ENCODE measurements around the gene DENR. TPM values are rescaled to one million over a fixed set of nuclear protein-coding genes. Genes with fewer than 3 reads are reported as not detected.
"Not testable (repeated sequence)": the region's sequence is repeated elsewhere in the genome, so short reads cannot be mapped to it uniquely, and the experiment has no call there.

The DENR gene
- total RNA-seq = 51.3 and 62.4 TPM in 2 replicates

- Histone ChIP-seq H3K4me3 (ENCODE audit: low read depth, low read length) (peak within 1 kb of the TSS; percentile 82), H3K36me3 (ENCODE audit: control insufficient read depth, insufficient read depth, low read length) (no peaks in the 10 kb centered on the region), H3K27me3 (ENCODE audit: control insufficient read depth, insufficient read depth, low read length) (no peaks in the 10 kb centered on the region)
- TF ChIP-seq CTCF (IDR thresholded peaks at IDR 0.05; ENCODE audit: insufficient read depth, low read length, poor library complexity, severe bottlenecking) = peak; percentile 82
- DNase-seq (ENCODE audit: low read depth) = peak; percentile 96
Measured at GRCh38 chr12:122752464-122753318, at the start of gene DENR. DENR (plus strand) TSS chr12:122752824; CDS start chr12:122753702, 878 bp downstream.

GRCh38 chr12:122702890-122703611 is 49.6 kb upstream of the DENR start, which contains the start of gene HCAR2:
HCAR2 (minus strand) TSS chr12:122703357; CDS start chr12:122703283, 74 bp downstream.
- not testable (repeated sequence) for H3K4me3 ChIP-seq (ENCODE audit: low read depth, low read length); DNase-seq (ENCODE audit: low read depth); H3K27me3 ChIP-seq (ENCODE audit: control insufficient read depth, insufficient read depth, low read length); H3K36me3 ChIP-seq (ENCODE audit: control insufficient read depth, insufficient read depth, low read length)

- H3K36me3 ChIP-seq (ENCODE audit: control insufficient read depth, insufficient read depth, low read length); H3K4me3 ChIP-seq (ENCODE audit: low read depth, low read length); DNase-seq (ENCODE audit: low read depth); H3K27me3 ChIP-seq (ENCODE audit: control insufficient read depth, insufficient read depth, low read length): not testable (repeated sequence)
Measured at GRCh38 chr12:122703841-122704240, 48.8 kb upstream of the DENR start.

- not testable (repeated sequence) for H3K4me3 ChIP-seq (ENCODE audit: low read depth, low read length); H3K36me3 ChIP-seq (ENCODE audit: control insufficient read depth, insufficient read depth, low read length); DNase-seq (ENCODE audit: low read depth); H3K27me3 ChIP-seq (ENCODE audit: control insufficient read depth, insufficient read depth, low read length)
Measured at GRCh38 chr12:122709287-122709686, 43.3 kb upstream of the DENR start.

GRCh38 chr12:122710341-122710740 is 42.3 kb upstream of the DENR start:
- not testable (repeated sequence) for H3K4me3 ChIP-seq (ENCODE audit: low read depth, low read length); H3K27me3 ChIP-seq (ENCODE audit: control insufficient read depth, insufficient read depth, low read length); H3K36me3 ChIP-seq (ENCODE audit: control insufficient read depth, insufficient read depth, low read length); DNase-seq (ENCODE audit: low read depth)

GRCh38 chr12:122711266-122711665 is 41.4 kb upstream of the DENR start:
- not testable (repeated sequence) for DNase-seq (ENCODE audit: low read depth)

GRCh38 chr12:122713491-122714188 is 39.0 kb upstream of the DENR start:
- H3K27me3 ChIP-seq (ENCODE audit: control insufficient read depth, insufficient read depth, low read length); DNase-seq (ENCODE audit: low read depth); H3K4me3 ChIP-seq (ENCODE audit: low read depth, low read length); H3K36me3 ChIP-seq (ENCODE audit: control insufficient read depth, insufficient read depth, low read length): not testable (repeated sequence)

More at GRCh38 chr12:122711266-122711665, 41.4 kb upstream of the DENR start:
- not testable (repeated sequence) for H3K27me3 ChIP-seq (ENCODE audit: control insufficient read depth, insufficient read depth, low read length); H3K36me3 ChIP-seq (ENCODE audit: control insufficient read depth, insufficient read depth, low read length); H3K4me3 ChIP-seq (ENCODE audit: low read depth, low read length)

- DNase-seq (ENCODE audit: low read depth); H3K4me3 ChIP-seq (ENCODE audit: low read depth, low read length); H3K36me3 ChIP-seq (ENCODE audit: control insufficient read depth, insufficient read depth, low read length); H3K27me3 ChIP-seq (ENCODE audit: control insufficient read depth, insufficient read depth, low read length): not testable (repeated sequence)
Measured at GRCh38 chr12:122715211-122715610, 37.4 kb upstream of the DENR start.

- not testable (repeated sequence) for DNase-seq (ENCODE audit: low read depth); H3K27me3 ChIP-seq (ENCODE audit: control insufficient read depth, insufficient read depth, low read length); H3K4me3 ChIP-seq (ENCODE audit: low read depth, low read length)
Measured at GRCh38 chr12:122716658-122717057, 36.0 kb upstream of the DENR start, which contains the start of gene HCAR3. HCAR3 (minus strand) TSS chr12:122716811; CDS start chr12:122716737, 74 bp downstream.

More at GRCh38 chr12:122716658-122717057, 36.0 kb upstream of the DENR start, which contains the start of gene HCAR3:
- H3K36me3 ChIP-seq (ENCODE audit: control insufficient read depth, insufficient read depth, low read length) = not testable (repeated sequence)
